Pancreas (tissue), 10 donors: Measurements from ENCODE around the gene ZNF106. TPM values are rescaled to one million over a fixed set of nuclear protein-coding genes. Genes with fewer than 3 reads are reported as not detected.
A peak's percentile ranks its signal among the peaks of the same experiment; 100 is the strongest.

Experiments used
- ATAC-seq, 4 donors: fragments of 200-7000 bp; cut with Tn5 transposase; one replicate each; pipeline versions ENCODE4 v1.8.0 to v1.9.1; 2020; ENCODE audit warnings: mild to moderate bottlenecking in 4 of 4, moderate library complexity in 4 of 4
- DNase-seq, 6 donors: peaks; one replicate each; pipeline ENCODE4 v3.0.0-alpha.2; 2020
- FAIRE-seq: peaks from 2 replicates; lab custom pipeline; 2012; peaks lifted over from hg19 to GRCh38; lab: Jason Lieb, UNC
- H3K27ac ChIP-seq, 4 donors: fragments of 200-600 bp; sonication (generic); 1 replicate in 3 of 4; 2 replicates in 1 of 4; pipeline versions ENCODE4 v1.5.0 to v1.8.0; 2020
- H3K27me3 ChIP-seq, 4 donors: fragments of 200-600 bp; one replicate each; pipeline ENCODE4 v1.8.0; 2021
- H3K36me3 ChIP-seq, 3 donors: fragments of 200-600 bp; sonication (generic) in 1 of 3; one replicate each; pipeline versions ENCODE4 v1.5.0 to v1.8.0; 2020 to 2021
- H3K4me1 ChIP-seq, 3 donors: fragments of 200-600 bp; one replicate each; pipeline ENCODE4 v1.8.0; 2021
- H3K4me3 ChIP-seq, 4 donors: fragments of 200-600 bp; sonication (generic) in 2 of 4; one replicate each; pipeline versions ENCODE4 v1.5.0 to v1.8.0; 2020 to 2021
- H3K9me3 ChIP-seq, 4 donors: fragments of 200-600 bp; one replicate each; pipeline ENCODE4 v1.8.0; 2021
- CTCF ChIP-seq, 4 donors: fragments of 200-600 bp; sonication (generic) in 3 of 4; IDR thresholded peaks; one replicate each; pipeline versions ENCODE4 v1.5.0 to v1.8.0; 2021; ENCODE audit warnings: antibody characterized with exemption in 4 of 4
- WGBS, 2 donors: extraction: QIAGEN DNeasy Blood & Tissue Kit; methylation state at CpG; one replicate each; pipeline ENCODE4 v1.1.7; 2013; 5-methylcytosine and 5-hydroxymethylcytosine counted together
- intact Hi-C, 3 donors: fragments of 100-400 bp; cut with DNase I; formaldehyde crosslinking; loops; one replicate each; pipeline versions ENCODE4 v1.11.1 to v1.14.2; 2022
- polyA plus RNA-seq, 2 donors: library from polyadenylated mRNA; stranded (reverse); fragments of 200-250 nt; gene quantifications; one replicate each; pipeline ENCODE4 v1.2.3, GENCODE V29; 2013
- total RNA-seq, 6 donors: library from RNA; stranded (reverse); fragmentation: NEBNext Ultra II Directional in 4 of 6; extraction: Animal tissue kit (Norgen Biotek cat#: 25700) in 4 of 6; gene quantifications; one replicate each; pipeline versions ENCODE4 v1.2.1 to v1.2.4, GENCODE V29; 2021 to 2023
- donor health status: healthy with polysubstance abuse.
- donor health status: DM: no; HTN: no; CAD: no; lungs with moderate emphysema.
- donor health status: DM: no; HTN: no; CAD: no.
- donor health status: control.
- donor health status: control.
- donor health status: Bipolar disorder and iron deficiency.
- donor health status: DM: yes; HTN: yes; CAD: no.
- donor health status: DM: no; HTN: no; CAD: no.
- donor health status: DM: no; HTN: no; CAD: no.
- donor health status: DM: yes; HTN: yes; CAD: no.

ZNF106 gene
- total and polyA plus RNA-seq, 8 donors, result 4.3 to 38.4 (median 17.5) TPM

- H3K9me3 ChIP-seq, result no peaks in the 10 kb centered on the region
- no peaks in the 10 kb centered on the region for H3K27me3 ChIP-seq
- H3K36me3 ChIP-seq, result no peaks in the 10 kb centered on the region
- H3K4me1 ChIP-seq, result peaks cover 0 to 25% (median 12%) of the 10 kb centered on the region in 3 donors
- H3K4me3 ChIP-seq, result peak within 1 kb of the TSS; percentile 19 to 77 (median 58)
- intact Hi-C loops, result no loop called here
- peak; percentile 91 to 97 (median 94) for DNase-seq
- no peak for TF ChIP-seq CTCF (IDR thresholded peaks at IDR 0.05)
- WGBS, 2 donors, result 1% methylated on average over 43 of the region's 43 CpGs
- FAIRE-seq, result no peak
- H3K27ac ChIP-seq, result peak within 1 kb of the TSS; percentile 74 to 99 (median 86)
- peak; percentile 89 to 96 (median 92) for ATAC-seq
Observed at GRCh38 chr15:42495361-42496212, 4.6 kb upstream of the ZNF106 start, which contains the start of gene SNAP23. Gene SNAP23, plus strand, starts transcription at chr15:42495634. Its CDS starts 16,213 bp downstream, at chr15:42511847.

- Histone ChIP-seq H3K36me3 (no peaks in the 10 kb centered on the region), H3K4me3 (peak overlapping the region; percentile 19 to 77 (median 58)), H3K27ac (peak overlapping the region; percentile 74 to 99 (median 86)), H3K9me3 (no peaks in the 10 kb centered on the region), H3K4me1 (peaks cover 0 to 21% (median 12%) of the 10 kb centered on the region in 3 donors), H3K27me3 (no peaks in the 10 kb centered on the region)
- intact Hi-C loops, result no loop called here
- peak in 3 of 6 donors; percentile 46 to 85 (median 48) for DNase-seq
- FAIRE-seq, result no peak
- WGBS, 2 donors, result 2 to 3% methylated on average over 10 of the region's 10 CpGs
- no peak for TF ChIP-seq CTCF (IDR thresholded peaks at IDR 0.05)
- ATAC-seq, result peak; percentile 37 to 74 (median 54)
Observed at GRCh38 chr15:42494998-42495360, 4.0 kb upstream of the ZNF106 start.

- Histone ChIP-seq H3K4me3 (no peak overlapping the region), H3K36me3 (no peaks in the 10 kb centered on the region), H3K27me3 (no peaks in the 10 kb centered on the region), H3K9me3 (no peaks in the 10 kb centered on the region), H3K4me1 (peaks cover 0 to 19% (median 12%) of the 10 kb centered on the region in 3 donors), H3K27ac (peak overlapping the region in 2 of 4 donors; percentile 96 to 99)
- no peak for TF ChIP-seq CTCF (IDR thresholded peaks at IDR 0.05)
- DNase-seq (no peak), ATAC-seq (no peak), FAIRE-seq (no peak)
- WGBS, 2 donors, result 92 to 100% methylated on average over 1 of the region's 1 CpG
- intact Hi-C loops, result no loop called here
Observed at GRCh38 chr15:42493679-42494078, 2.7 kb upstream of the ZNF106 start.

GRCh38 chr15:42491539-42492225 is 741 bp upstream of the ZNF106 start:
- peaks cover 0 to 22% (median 11%) of the 10 kb centered on the region in 3 donors for H3K4me1 ChIP-seq
- ATAC-seq (peak in 2 of 4 donors; percentile 8 to 11), FAIRE-seq (no peak), DNase-seq (no peak)
- peak overlapping the region; percentile 81 to 92 (median 84) for H3K27ac ChIP-seq
- no peak for TF ChIP-seq CTCF (IDR thresholded peaks at IDR 0.05)
- H3K9me3 ChIP-seq, result no peaks in the 10 kb centered on the region
- 81 to 87% methylated on average over 18 of the region's 18 CpGs for WGBS, 2 donors
- no peaks in the 10 kb centered on the region for H3K27me3 ChIP-seq
- peak overlapping the region; percentile 70 to 95 (median 79) for H3K4me3 ChIP-seq
- intact Hi-C loops, result no loop called here
- H3K36me3 ChIP-seq, result no peaks in the 10 kb centered on the region
